ENCODE results near the gene SOD3.

The SOD3 gene

GRCh38 chr4:24837336-24837735 is 42.0 kb downstream of the SOD3 start:
- no peak overlapping the region for H3K27ac Mint-ChIP-seq
- H3K36me3 Mint-ChIP-seq (ENCODE audit: low read depth) = no peaks in the 10 kb centered on the region
- H3K4me3 Mint-ChIP-seq = no peak overlapping the region
- H3K4me1 Mint-ChIP-seq (ENCODE audit: low read depth) = no peaks in the 10 kb centered on the region
- DNase-seq = no peak
- H3K9me3 Mint-ChIP-seq = no peaks in the 10 kb centered on the region
- H3K27me3 Mint-ChIP-seq = no peaks in the 10 kb centered on the region

- no peaks in the 10 kb centered on the region for H3K36me3 Mint-ChIP-seq (ENCODE audit: low read depth)
- no peak overlapping the region for H3K4me3 Mint-ChIP-seq
- H3K9me3 Mint-ChIP-seq = no peaks in the 10 kb centered on the region
- no peak overlapping the region for H3K27ac Mint-ChIP-seq
- no peaks in the 10 kb centered on the region for H3K4me1 Mint-ChIP-seq (ENCODE audit: low read depth)
- no peaks in the 10 kb centered on the region for H3K27me3 Mint-ChIP-seq
- DNase-seq = no peak
Measured at GRCh38 chr4:24837781-24838180, 42.4 kb downstream of the SOD3 start.

GRCh38 chr4:24840362-24840761 is 45.0 kb downstream of the SOD3 start:
- Mint-ChIP-seq H3K36me3 (ENCODE audit: low read depth) (no peaks in the 10 kb centered on the region), H3K4me1 (ENCODE audit: low read depth) (no peaks in the 10 kb centered on the region), H3K9me3 (no peaks in the 10 kb centered on the region), H3K27me3 (no peaks in the 10 kb centered on the region), H3K27ac (no peak overlapping the region), H3K4me3 (no peak overlapping the region)
- DNase-seq = no peak

- H3K36me3 Mint-ChIP-seq (ENCODE audit: low read depth) = no peaks in the 10 kb centered on the region
- H3K4me1 Mint-ChIP-seq (ENCODE audit: low read depth) = no peaks in the 10 kb centered on the region
- no peaks in the 10 kb centered on the region for H3K9me3 Mint-ChIP-seq
- H3K27me3 Mint-ChIP-seq = no peaks in the 10 kb centered on the region
- H3K4me3 Mint-ChIP-seq = no peak overlapping the region
- no peak overlapping the region for H3K27ac Mint-ChIP-seq
- no peak for DNase-seq
Measured at GRCh38 chr4:24840826-24841543, 45.6 kb downstream of the SOD3 start.

GRCh38 chr4:24842356-24842755 is 47.0 kb downstream of the SOD3 start:
- Mint-ChIP-seq H3K27ac (no peak overlapping the region), H3K4me3 (no peak overlapping the region), H3K9me3 (no peaks in the 10 kb centered on the region), H3K4me1 (ENCODE audit: low read depth) (no peaks in the 10 kb centered on the region), H3K36me3 (ENCODE audit: low read depth) (no peaks in the 10 kb centered on the region), H3K27me3 (no peaks in the 10 kb centered on the region)
- DNase-seq = no peak

- no peaks in the 10 kb centered on the region for H3K4me1 Mint-ChIP-seq (ENCODE audit: low read depth)
- no peaks in the 10 kb centered on the region for H3K36me3 Mint-ChIP-seq (ENCODE audit: low read depth)
- no peaks in the 10 kb centered on the region for H3K27me3 Mint-ChIP-seq
- DNase-seq = no peak
- no peak overlapping the region for H3K4me3 Mint-ChIP-seq
- H3K9me3 Mint-ChIP-seq = no peaks in the 10 kb centered on the region
- no peak overlapping the region for H3K27ac Mint-ChIP-seq
Measured at GRCh38 chr4:24843096-24843495, 47.7 kb downstream of the SOD3 start.

- DNase-seq = no peak
- Mint-ChIP-seq H3K9me3 (no peaks in the 10 kb centered on the region), H3K36me3 (ENCODE audit: low read depth) (no peaks in the 10 kb centered on the region), H3K4me3 (no peak overlapping the region), H3K27me3 (no peaks in the 10 kb centered on the region), H3K27ac (no peak overlapping the region), H3K4me1 (ENCODE audit: low read depth) (no peaks in the 10 kb centered on the region)
Measured at GRCh38 chr4:24845132-24845531, 49.8 kb downstream of the SOD3 start.

- H3K36me3 Mint-ChIP-seq (ENCODE audit: low read depth) = no peaks in the 10 kb centered on the region
- H3K27ac Mint-ChIP-seq = no peak overlapping the region
- H3K27me3 Mint-ChIP-seq = no peaks in the 10 kb centered on the region
- no peaks in the 10 kb centered on the region for H3K9me3 Mint-ChIP-seq
- no peak overlapping the region for H3K4me3 Mint-ChIP-seq
- no peak for DNase-seq
- no peaks in the 10 kb centered on the region for H3K4me1 Mint-ChIP-seq (ENCODE audit: low read depth)
Measured at GRCh38 chr4:24845902-24846301, 50.5 kb downstream of the SOD3 start.

- Mint-ChIP-seq H3K9me3 (no peaks in the 10 kb centered on the region), H3K27me3 (no peaks in the 10 kb centered on the region)
Measured at GRCh38 chr4:24846716-24847115, 51.3 kb downstream of the SOD3 start.

GRCh38 chr4:24849351-24849750 is 54.0 kb downstream of the SOD3 start:
- Mint-ChIP-seq H3K36me3 (ENCODE audit: low read depth) (no peaks in the 10 kb centered on the region), H3K4me1 (ENCODE audit: low read depth) (no peaks in the 10 kb centered on the region), H3K27me3 (peaks cover 5% of the 10 kb centered on the region), H3K9me3 (no peaks in the 10 kb centered on the region), H3K27ac (no peak overlapping the region), H3K4me3 (no peak overlapping the region)
- no peak for DNase-seq

More at GRCh38 chr4:24846716-24847115, 51.3 kb downstream of the SOD3 start:
- DNase-seq = no peak
- Mint-ChIP-seq H3K36me3 (ENCODE audit: low read depth) (no peaks in the 10 kb centered on the region), H3K4me3 (no peak overlapping the region), H3K4me1 (ENCODE audit: low read depth) (no peaks in the 10 kb centered on the region), H3K27ac (no peak overlapping the region)

- Mint-ChIP-seq H3K36me3 (ENCODE audit: low read depth) (no peaks in the 10 kb centered on the region), H3K27ac (no peak overlapping the region), H3K4me1 (ENCODE audit: low read depth) (no peaks in the 10 kb centered on the region), H3K27me3 (peaks cover 5% of the 10 kb centered on the region), H3K4me3 (no peak overlapping the region), H3K9me3 (no peaks in the 10 kb centered on the region)
- DNase-seq = no peak
Measured at GRCh38 chr4:24849756-24850155, 54.4 kb downstream of the SOD3 start.

Data from activated T-cell treated with anti-CD3 and anti-CD28 coated beads, Interleukin-2, amount 50 U/mL, for 24 hours (primary cell).